ENCODE results near the gene ALG9.

DNA sequence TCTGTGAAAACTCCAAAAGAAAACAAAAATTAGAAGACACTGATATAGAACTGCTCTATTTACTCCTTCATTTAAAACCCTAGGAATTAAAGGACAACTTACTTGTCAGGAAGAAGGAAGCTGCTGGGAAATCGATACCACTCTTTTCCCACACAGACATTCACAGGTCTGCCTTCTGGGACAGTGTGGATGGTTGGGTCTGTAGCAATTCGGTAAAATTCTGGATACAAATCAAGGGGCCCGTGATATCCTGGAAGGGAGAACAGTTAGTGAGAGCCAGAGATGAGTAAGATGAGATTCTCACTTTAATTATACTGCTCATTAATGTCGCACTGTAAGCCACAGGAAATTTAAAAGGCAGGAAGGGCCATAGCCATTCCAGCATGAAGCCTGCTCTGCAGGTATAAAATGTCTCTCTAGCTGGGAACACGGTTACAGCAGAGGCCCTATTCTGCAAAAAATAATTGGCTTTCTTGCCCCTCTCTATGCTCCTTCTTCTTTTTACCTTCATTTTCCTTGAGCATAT, 34.0 kb downstream of the ALG9 start:
- TF ChIP-seq, protein P1, sequence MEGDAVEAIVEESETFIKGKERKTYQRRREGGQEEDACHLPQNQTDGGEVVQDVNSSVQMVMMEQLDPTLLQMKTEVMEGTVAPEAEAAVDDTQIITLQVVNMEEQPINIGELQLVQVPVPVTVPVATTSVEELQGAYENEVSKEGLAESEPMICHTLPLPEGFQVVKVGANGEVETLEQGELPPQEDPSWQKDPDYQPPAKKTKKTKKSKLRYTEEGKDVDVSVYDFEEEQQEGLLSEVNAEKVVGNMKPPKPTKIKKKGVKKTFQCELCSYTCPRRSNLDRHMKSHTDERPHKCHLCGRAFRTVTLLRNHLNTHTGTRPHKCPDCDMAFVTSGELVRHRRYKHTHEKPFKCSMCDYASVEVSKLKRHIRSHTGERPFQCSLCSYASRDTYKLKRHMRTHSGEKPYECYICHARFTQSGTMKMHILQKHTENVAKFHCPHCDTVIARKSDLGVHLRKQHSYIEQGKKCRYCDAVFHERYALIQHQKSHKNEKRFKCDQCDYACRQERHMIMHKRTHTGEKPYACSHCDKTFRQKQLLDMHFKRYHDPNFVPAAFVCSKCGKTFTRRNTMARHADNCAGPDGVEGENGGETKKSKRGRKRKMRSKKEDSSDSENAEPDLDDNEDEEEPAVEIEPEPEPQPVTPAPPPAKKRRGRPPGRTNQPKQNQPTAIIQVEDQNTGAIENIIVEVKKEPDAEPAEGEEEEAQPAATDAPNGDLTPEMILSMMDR (conservative IDR thresholded peaks at IDR 0.05 in 1 of 2, IDR thresholded peaks at IDR 0.05 in 1 of 2; ENCODE audit: low read depth in 1 of 2, low read length in 2 of 2), result no peak
- no peak for TF ChIP-seq EZH2 (IDR thresholded peaks at IDR 0.05; ENCODE audit: low read length, missing control alignments)
